GM19397 (cell line): ENCODE data around the gene EDEM2.
A peak's percentile ranks its signal among the peaks of the same experiment; 100 is the strongest.
"Not testable (repeated sequence)": the region's sequence is repeated elsewhere in the genome, so short reads cannot be mapped to it uniquely, and the experiment has no call there.

Experiments used
- ATAC-seq: cut with Tn5 transposase; IDR thresholded peaks from one replicate; pipeline ENCODE4 v1.9.1; 2021; ENCODE audit warnings: mild to moderate bottlenecking, moderate library complexity; ENCODE audit not compliant: unreplicated experiment

The EDEM2 gene

GRCh38 chr20:35146920-35147574 is at the start of gene EDEM2:
Gene EDEM2, minus strand, starts transcription at chr20:35147336. Its CDS starts 78 bp downstream, at chr20:35147258.
- ATAC-seq = peak; percentile 81

- no peak for ATAC-seq
Observed at GRCh38 chr20:35196313-35196712, 49.2 kb upstream of the EDEM2 start.

DNA sequence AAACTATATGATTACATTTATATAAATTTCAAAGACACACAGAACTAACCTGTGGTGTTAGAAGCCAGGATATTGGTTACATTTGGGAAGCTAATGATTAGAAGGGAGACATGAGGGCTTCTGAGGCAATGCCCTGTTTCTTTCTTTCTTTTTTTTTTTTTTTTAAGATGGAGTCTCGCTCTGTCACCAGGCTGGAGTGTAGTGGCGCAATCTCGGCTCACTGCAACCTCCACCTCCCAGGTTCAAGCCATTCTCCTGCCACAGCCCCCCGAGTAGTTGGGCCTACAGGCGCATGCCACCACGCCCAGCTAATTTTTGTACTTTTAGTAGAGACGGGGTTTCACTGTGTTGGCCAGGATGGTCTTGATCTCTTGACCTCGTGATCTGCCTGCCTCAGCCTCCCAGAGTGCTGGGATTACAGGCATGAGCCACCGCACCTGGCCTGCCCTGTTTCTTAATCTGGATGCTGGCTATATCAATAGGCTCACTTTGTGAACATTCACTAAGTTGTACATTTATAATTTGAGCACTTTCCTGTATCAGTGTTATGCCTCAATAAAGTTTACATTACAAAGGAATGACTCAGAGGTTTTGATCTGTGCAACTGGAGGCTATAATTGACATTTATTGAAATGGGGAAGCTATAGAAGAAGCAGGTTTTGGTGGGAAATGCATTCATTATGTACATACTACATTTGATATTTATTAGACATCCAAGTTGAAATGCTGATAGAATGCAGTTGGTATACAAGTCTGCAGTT is 46.1 kb upstream of the EDEM2 start:
- ATAC-seq = not testable (repeated sequence)

- ATAC-seq = no peak
Observed at GRCh38 chr20:35192118-35192872, 45.2 kb upstream of the EDEM2 start.

- ATAC-seq = no peak
Observed at GRCh38 chr20:35191419-35192117, 44.4 kb upstream of the EDEM2 start.

- no peak for ATAC-seq
Observed at GRCh38 chr20:35190556-35190955, 43.4 kb upstream of the EDEM2 start.

DNA sequence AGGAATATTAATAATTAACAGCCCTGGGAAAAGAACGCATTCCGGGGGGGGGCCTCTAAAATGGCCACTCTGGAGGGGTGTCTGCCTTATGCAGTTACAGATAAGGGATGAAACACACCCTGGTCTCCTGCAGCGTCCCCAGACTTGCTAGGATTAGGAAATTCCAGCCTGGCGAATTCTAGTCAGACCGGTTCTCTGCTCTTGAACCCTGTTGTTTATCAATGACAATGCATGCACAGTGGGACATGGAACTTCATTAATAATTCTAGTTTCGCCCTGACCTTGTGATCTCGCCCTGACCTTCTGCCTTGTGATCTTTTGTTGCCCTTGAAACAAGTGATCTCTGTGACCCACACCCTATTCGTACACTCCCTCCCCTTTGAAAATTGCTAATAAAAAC is 42.1 kb upstream of the EDEM2 start:
- not testable (repeated sequence) for ATAC-seq

DNA sequence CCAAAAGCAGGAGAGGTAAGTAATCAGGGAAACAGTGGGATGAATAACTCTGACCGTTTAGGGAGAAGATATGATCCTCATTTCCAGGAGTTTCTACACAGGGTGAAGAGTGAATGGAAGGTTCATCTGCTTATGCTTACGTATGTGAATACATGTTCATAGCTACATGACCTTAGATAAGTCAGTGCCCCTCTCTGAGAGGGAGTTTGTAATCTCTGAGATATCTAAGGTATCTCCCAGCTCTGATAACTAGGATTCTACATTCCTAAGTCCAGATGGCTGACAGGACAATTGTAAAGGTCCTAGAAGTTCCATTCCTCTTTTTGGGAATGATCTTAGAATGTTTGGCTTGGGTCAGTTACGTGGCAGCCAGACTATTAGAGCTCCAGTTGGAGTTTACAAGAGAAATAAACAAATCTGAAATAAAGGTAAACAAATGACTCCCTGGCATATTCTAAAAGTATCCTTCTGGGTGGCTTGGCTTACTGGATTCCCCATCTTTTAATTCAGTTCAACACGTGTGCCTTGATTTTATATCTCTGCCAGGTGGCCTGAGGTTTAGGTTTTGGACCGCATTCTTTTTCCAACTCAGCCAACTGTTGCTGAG is 40.6 kb upstream of the EDEM2 start:
- ATAC-seq = no peak

DNA sequence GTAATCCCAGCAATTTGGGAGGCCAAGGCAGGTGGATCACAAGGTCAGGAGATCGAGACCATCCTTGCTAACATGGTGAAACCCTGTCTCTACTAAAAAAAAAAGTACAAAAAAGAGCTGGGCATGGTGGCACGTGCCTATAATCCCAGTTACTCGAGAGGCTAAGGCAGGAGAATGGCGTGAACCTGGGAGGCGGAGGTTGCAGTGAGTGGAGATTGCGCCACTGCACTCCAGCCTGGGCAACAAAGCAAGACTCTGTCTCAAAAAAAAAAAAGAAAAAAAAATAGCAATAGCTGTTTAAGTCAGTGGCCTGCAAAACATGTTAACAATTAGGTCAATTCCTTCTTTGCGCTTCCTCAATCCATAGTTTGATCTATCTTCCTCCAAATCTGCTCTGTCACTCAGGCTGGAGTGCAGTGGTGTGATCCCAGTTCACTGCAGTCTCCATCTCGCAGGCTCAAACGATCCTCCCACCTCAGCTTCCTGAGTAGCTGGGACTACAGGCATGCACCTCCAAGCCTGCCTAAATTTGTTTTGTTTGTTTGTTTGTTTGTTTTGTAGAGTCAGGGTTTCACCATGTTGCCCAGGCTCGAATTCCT is 39.7 kb upstream of the EDEM2 start:
- not testable (repeated sequence) for ATAC-seq

DNA sequence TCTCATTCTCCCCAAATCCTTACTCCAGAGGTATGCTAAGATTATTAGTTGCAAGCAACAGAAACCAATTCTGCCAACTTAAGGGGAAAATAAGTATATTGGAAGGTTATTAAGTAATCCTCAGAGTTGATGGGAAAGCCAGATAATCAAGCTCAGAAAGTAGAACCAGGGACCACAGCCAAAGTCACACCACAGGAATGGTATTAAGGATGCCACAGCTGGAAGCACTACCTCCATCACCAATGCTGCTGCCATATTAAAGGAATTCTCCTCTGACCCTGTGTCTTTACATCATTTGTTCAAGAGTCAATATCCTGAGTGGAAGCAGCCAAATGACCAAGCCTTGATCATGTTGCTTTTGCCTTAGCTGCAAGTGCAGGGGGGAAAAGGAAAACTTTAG is 34.6 kb upstream of the EDEM2 start:
- ATAC-seq = no peak

GRCh38 chr20:35180266-35180665 is 33.1 kb upstream of the EDEM2 start:
- ATAC-seq = no peak

DNA sequence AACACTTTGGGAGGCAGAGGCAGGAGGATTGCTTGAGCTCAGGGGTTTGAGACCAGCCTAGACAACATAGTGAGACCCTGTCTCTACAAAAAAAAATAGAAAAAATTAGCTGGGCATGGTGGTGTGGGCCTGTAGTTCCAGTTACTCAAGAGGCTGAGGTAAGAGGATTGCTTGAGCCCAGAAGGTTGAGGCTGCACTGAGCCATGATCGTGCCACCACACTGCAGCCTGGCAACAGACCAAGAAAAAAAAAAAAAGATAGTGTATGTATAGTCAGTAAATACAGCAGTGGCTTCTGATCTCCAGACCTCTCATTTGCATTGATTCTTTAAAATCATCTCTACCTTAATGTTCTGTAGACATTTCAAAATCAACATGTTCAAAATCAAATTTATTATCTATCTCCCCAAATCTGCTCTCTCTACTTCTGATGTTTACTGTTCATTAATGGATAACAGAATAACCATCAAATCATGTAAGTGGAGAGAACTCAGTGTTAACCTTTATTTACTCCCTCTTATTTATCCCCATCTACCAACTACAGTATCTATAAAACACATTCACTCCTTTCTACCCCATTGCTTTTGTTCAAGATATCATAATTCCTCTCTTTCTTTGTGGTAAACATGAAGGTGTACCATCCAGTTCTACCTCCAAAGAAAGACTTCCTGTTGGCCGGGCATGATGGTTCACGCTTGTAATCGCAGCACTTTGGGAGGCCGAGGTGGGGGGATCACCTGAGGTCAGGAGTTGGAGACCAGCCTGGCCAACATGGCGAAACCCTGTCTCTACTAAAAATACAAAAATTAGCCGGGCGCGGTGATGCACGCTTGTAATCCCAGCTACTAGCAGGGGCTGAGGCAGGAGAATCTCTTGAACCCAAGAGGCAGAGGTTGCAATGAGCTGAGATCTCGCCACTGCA is 32.4 kb upstream of the EDEM2 start:
- no peak for ATAC-seq

- ATAC-seq = no peak
Observed at GRCh38 chr20:35176132-35176531, 29.0 kb upstream of the EDEM2 start.

DNA sequence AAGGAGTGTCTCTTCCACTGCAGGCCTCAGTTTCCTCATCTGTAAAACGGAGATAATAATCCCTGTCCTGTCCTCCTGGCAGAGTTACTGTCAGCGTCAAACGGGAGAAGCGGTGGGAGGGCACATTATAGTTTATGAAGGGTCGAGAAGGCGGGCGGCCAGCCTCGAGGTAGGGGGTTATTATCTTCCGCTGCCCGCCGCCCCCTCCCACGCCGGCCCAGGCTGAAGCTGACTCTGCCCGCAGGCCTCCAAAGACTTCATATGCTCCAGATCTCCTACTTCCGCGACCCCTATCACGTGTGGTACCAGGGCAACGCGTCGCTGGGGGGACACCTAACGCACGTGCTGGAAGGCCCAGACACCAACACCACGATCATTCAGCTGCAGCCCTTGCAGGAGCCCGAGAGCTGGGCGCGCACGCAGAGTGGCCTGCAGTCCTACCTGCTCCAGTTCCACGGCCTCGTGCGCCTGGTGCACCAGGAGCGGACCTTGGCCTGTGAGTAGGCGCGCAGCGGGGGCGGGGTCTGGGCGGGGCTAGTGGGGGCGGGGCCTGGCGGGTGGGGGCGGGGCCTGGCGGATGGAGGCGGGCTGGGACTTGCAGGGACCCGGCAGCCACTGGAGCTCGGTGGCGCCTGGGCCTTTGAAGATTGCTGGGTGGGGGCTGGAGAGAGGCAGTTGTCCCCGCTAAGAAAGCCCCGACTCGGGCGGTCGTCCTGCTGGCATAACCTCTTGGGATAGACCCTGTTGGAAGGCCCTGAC is 27.5 kb upstream of the EDEM2 start:
- no peak for ATAC-seq

DNA sequence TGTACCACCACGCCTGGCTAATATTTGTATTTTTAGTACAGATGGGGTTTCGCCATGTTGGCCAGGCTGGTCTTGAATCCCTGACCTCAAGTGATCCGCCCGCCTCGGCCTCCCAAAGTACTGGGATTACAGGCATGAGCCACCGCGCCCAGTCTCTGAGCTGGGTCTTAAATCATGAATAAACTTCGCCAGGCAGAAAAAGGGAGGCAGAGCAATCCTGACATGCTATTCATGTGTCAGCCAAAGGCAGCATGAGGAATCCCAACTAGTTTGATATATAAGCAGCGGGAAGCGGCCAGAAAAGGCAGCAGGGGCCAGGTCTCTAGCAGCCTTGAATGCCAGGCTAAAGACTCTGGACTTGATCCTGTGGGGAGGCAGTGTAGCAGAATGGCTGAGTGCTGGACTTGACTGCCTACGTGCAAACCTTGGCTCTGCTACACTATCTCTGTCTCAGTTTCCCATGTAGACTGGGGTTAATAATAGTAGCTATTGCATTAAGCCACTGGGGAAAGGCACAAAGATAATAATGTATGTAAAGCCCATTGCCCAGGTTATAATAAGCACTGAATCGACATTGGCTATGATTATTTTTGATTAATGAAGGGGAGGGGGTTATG is 26.5 kb upstream of the EDEM2 start:
- ATAC-seq = no peak

GRCh38 chr20:35172434-35172806 is 25.3 kb upstream of the EDEM2 start:
- ATAC-seq = no peak

DNA sequence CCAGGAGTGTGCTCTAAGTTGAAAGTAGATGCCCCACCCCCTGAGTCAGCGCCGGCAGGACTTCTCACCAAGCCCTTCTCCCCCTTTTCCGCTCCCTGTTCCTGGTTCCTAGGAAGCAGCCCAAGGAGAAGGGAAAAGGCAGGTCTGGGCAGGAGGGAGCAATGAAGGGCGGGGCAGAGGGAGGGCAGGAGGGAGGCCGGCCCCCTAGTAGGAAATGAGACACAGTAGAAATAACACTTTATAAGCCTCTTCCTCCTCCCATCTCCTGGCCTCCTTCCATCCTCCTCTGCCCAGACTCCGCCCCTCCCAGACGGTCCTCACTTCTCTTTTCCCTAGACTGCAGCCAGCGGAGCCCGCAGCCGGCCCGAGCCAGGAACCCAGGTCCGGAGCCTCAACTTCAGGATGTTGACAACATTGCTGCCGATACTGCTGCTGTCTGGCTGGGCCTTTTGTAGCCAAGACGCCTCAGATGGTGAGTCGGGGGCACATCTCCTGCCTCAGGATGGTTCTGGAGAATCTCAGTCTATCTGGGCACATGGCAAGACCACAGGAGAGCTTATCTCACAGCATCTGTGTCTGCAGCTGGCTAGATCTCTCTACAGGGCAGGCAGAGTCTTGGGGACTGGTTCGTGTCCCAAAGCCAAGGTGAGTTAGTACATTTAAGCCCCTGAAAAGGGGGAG is 24.8 kb upstream of the EDEM2 start, which contains the start of gene PROCR:
TSS of gene PROCR (plus strand) at position 320 of the 681 bp plus-strand sequence. CDS start at position 403, 83 bp downstream.
- ATAC-seq = no peak

GRCh38 chr20:35171438-35171752 is 24.3 kb upstream of the EDEM2 start:
- ATAC-seq = no peak
